Endodermal cell (in vitro differentiated cells): ENCODE results near the gene CCND2. TPM values are rescaled to one million over a fixed set of nuclear protein-coding genes. Genes with fewer than 3 reads are reported as not detected.

ENCODE experiments used
- DNase-seq: peaks from one replicate; pipeline ENCODE4 v3.0.0-alpha.2; 2017
- H3K27ac ChIP-seq: 2 replicates; pipeline ENCODE4 v1.5.1; 2013; ENCODE audit warnings: mild to moderate bottlenecking, low read depth, low read length, moderate library complexity
- H3K27me3 ChIP-seq: 2 replicates; pipeline ENCODE4 v1.6.1; 2013; ENCODE audit warnings: mild to moderate bottlenecking, low read length, moderate library complexity; ENCODE audit not compliant: insufficient read depth, control insufficient read depth, poor library complexity, severe bottlenecking
- H3K36me3 ChIP-seq: 2 replicates; pipeline ENCODE4 v1.7.0; 2013; ENCODE audit warnings: mild to moderate bottlenecking, low read length, moderate library complexity; ENCODE audit not compliant: control insufficient read depth, insufficient read depth
- H3K4me1 ChIP-seq: one replicate; pipeline ENCODE4 v1.7.0; 2013; ENCODE audit warnings: low read length; ENCODE audit not compliant: control insufficient read depth, insufficient read depth
- H3K4me3 ChIP-seq: 2 replicates; pipeline ENCODE4 v1.5.1; 2013; ENCODE audit warnings: mild to moderate bottlenecking, low read length, moderate library complexity
- H3K9ac ChIP-seq: 2 replicates; pipeline ENCODE4 v1.6.1; 2013; ENCODE audit warnings: mild to moderate bottlenecking, low read length, moderate library complexity; ENCODE audit not compliant: poor library complexity, severe bottlenecking; ENCODE audit errors: extremely low read depth
- H3K9me3 ChIP-seq: 2 replicates; pipeline ENCODE4 v1.6.1; 2013; ENCODE audit warnings: mild to moderate bottlenecking, low read length, moderate library complexity; ENCODE audit not compliant: control insufficient read depth
- H3K27ac Mint-ChIP-seq: 2 replicates; pipeline ENCODE4 v1.8.0; 2020; ENCODE audit warnings: mixed read lengths
- H3K27me3 Mint-ChIP-seq: 2 replicates; pipeline ENCODE4 v1.8.0; 2021; ENCODE audit warnings: mild to moderate bottlenecking, mixed read lengths; ENCODE audit not compliant: insufficient read depth
- H3K36me3 Mint-ChIP-seq: 2 replicates; pipeline ENCODE4 v1.8.0; 2020; ENCODE audit warnings: low read depth, mixed read lengths
- H3K4me1 Mint-ChIP-seq: 2 replicates; pipeline ENCODE4 v1.8.0; 2020; ENCODE audit warnings: mixed read lengths
- H3K4me3 Mint-ChIP-seq: 2 replicates; pipeline ENCODE4 v1.8.0; 2020; ENCODE audit warnings: mild to moderate bottlenecking, moderate library complexity, mixed read lengths
- H3K9me3 Mint-ChIP-seq: 2 replicates; pipeline ENCODE4 v1.8.0; 2020; ENCODE audit warnings: mild to moderate bottlenecking, mixed read lengths
- CTCF ChIP-seq: fragments of 200-600 bp; sonication (generic); conservative IDR thresholded peaks from 2 replicates; pipeline ENCODE4 v1.5.0; 2021; ENCODE audit warnings: antibody characterized with exemption, mild to moderate bottlenecking
- WGBS, 2 experiments: methylation state at CpG; one replicate each; pipeline versions ENCODE4 v1.1.5 to v1.1.7; 2013; ENCODE audit warnings: missing lambda C conversion rate in 2 of 2, mixed read lengths in 1 of 2; ENCODE audit not compliant: insufficient coverage in 1 of 2, insufficient read length in 1 of 2; 5-methylcytosine and 5-hydroxymethylcytosine counted together
- total RNA-seq, 2 donors: library from RNA; stranded (reverse); fragmentation: NEBNext Ultra II Directional in 1 of 2; extraction: Animal tissue kit (Norgen Biotek cat#: 25700) in 1 of 2; gene quantifications; 2 replicates in 1 of 2; 3 replicates in 1 of 2; pipeline ENCODE4 v1.2.1, GENCODE V29; 2021

The CCND2 gene
- total RNA-seq, 2 donors from 2014 or later = 286 to 362 TPM

- no peak for TF ChIP-seq CTCF
These were observed 16.1 kb upstream of the CCND2 start for GRCh38 chr12:4257442-4257841.

GRCh38 chr12:4259099-4259498, 14.5 kb upstream of the CCND2 start:
- Mint-ChIP-seq H3K36me3 (peaks cover 7% of the 10 kb centered on the region), H3K4me1 (peaks cover 13% of the 10 kb centered on the region), H3K27me3 (peaks cover 57% of the 10 kb centered on the region), H3K4me3 (no peak overlapping the region), H3K27ac (no peak overlapping the region), H3K9me3 (peaks cover 14% of the 10 kb centered on the region)
- no peaks in the 10 kb centered on the region for H3K4me1 ChIP-seq
- no peaks in the 10 kb centered on the region for H3K36me3 ChIP-seq
- H3K27me3 ChIP-seq = peaks cover 31% of the 10 kb centered on the region
- H3K4me3 ChIP-seq = no peak overlapping the region
- TF ChIP-seq CTCF = no peak
- H3K9ac ChIP-seq = no peak overlapping the region
- DNase-seq = no peak
- H3K27ac ChIP-seq = no peak overlapping the region
- WGBS, 2 experiments = no CpG with 5 or more reads among the region's 1 CpG
- peaks cover 9% of the 10 kb centered on the region for H3K9me3 ChIP-seq

More at GRCh38 chr12:4257442-4257841, 16.1 kb upstream of the CCND2 start:
- no peak overlapping the region for H3K9ac ChIP-seq
- DNase-seq = no peak
- no peak overlapping the region for H3K27ac ChIP-seq
- H3K4me3 Mint-ChIP-seq = no peak overlapping the region
- H3K27ac Mint-ChIP-seq = no peak overlapping the region
- peaks cover 14% of the 10 kb centered on the region for H3K9me3 Mint-ChIP-seq
- peaks cover 9% of the 10 kb centered on the region for H3K9me3 ChIP-seq
- H3K36me3 Mint-ChIP-seq = peaks cover 7% of the 10 kb centered on the region
- H3K27me3 Mint-ChIP-seq = peaks cover 55% of the 10 kb centered on the region
- H3K4me1 Mint-ChIP-seq = peaks cover 12% of the 10 kb centered on the region
- H3K27me3 ChIP-seq = peaks cover 30% of the 10 kb centered on the region
- H3K4me1 ChIP-seq = no peaks in the 10 kb centered on the region
- no peak overlapping the region for H3K4me3 ChIP-seq
- no peaks in the 10 kb centered on the region for H3K36me3 ChIP-seq

GRCh38 chr12:4261655-4262054, 11.9 kb upstream of the CCND2 start:
- peaks cover 79% of the 10 kb centered on the region for H3K27me3 Mint-ChIP-seq
- no peaks in the 10 kb centered on the region for H3K36me3 ChIP-seq
- peaks cover 54% of the 10 kb centered on the region for H3K27me3 ChIP-seq
- H3K9me3 Mint-ChIP-seq = peaks cover 14% of the 10 kb centered on the region
- no peak for DNase-seq
- no peak overlapping the region for H3K27ac Mint-ChIP-seq
- H3K36me3 Mint-ChIP-seq = peaks cover 7% of the 10 kb centered on the region
- H3K27ac ChIP-seq = no peak overlapping the region
- H3K9ac ChIP-seq = no peak overlapping the region
- no peak for TF ChIP-seq CTCF
- no peak overlapping the region for H3K4me3 ChIP-seq
- peaks cover 13% of the 10 kb centered on the region for H3K4me1 Mint-ChIP-seq
- H3K4me1 ChIP-seq = no peaks in the 10 kb centered on the region
- peaks cover 9% of the 10 kb centered on the region for H3K9me3 ChIP-seq
- no peak overlapping the region for H3K4me3 Mint-ChIP-seq
